Adipose tissue (tissue), 3 donors: ENCODE measurements around the gene KCNJ4. TPM values are rescaled to one million over a fixed set of nuclear protein-coding genes. Genes with fewer than 3 reads are reported as not detected.
"Not testable (repeated sequence)": the region's sequence is repeated elsewhere in the genome, so short reads cannot be mapped to it uniquely, and the experiment has no call there.

Experiments
- H3K27ac ChIP-seq: one replicate; pipeline ENCODE4 v1.5.1; 2013; ENCODE audit warnings: low read depth, low read length
- WGBS, 3 donors: extraction: QIAGEN DNeasy Blood & Tissue Kit; methylation state at CpG; one replicate each; pipeline ENCODE4 v1.1.7; 2013; 5-methylcytosine and 5-hydroxymethylcytosine counted together
- polyA plus RNA-seq, 3 donors: library from polyadenylated mRNA; stranded (reverse); fragments of 200-250 nt; gene quantifications; one replicate each; pipeline ENCODE4 v1.2.3, GENCODE V29; 2013
- donor health status: healthy with polysubstance abuse.
- donor health status: Bipolar disorder and iron deficiency.
- donor health status: healthy.

KCNJ4 gene
- polyA plus RNA-seq, 3 donors = not detected

- WGBS, 3 donors = 34 to 74% (median 43%) methylated on average over 4 of the region's 4 CpGs
- no peak overlapping the region for H3K27ac ChIP-seq
Measured at GRCh38 chr22:38406617-38407016, 48.4 kb downstream of the KCNJ4 start.

- no peak overlapping the region for H3K27ac ChIP-seq
- 89 to 96% (median 95%) methylated on average over 6 of the region's 6 CpGs for WGBS, 3 donors
Measured at GRCh38 chr22:38404419-38404818, 50.6 kb downstream of the KCNJ4 start.

GRCh38 chr22:38403812-38404211 lies 51.2 kb downstream of the KCNJ4 start:
- WGBS, 3 donors = 79 to 86% (median 81%) methylated on average over 8 of the region's 8 CpGs
- H3K27ac ChIP-seq = no peak overlapping the region

DNA sequence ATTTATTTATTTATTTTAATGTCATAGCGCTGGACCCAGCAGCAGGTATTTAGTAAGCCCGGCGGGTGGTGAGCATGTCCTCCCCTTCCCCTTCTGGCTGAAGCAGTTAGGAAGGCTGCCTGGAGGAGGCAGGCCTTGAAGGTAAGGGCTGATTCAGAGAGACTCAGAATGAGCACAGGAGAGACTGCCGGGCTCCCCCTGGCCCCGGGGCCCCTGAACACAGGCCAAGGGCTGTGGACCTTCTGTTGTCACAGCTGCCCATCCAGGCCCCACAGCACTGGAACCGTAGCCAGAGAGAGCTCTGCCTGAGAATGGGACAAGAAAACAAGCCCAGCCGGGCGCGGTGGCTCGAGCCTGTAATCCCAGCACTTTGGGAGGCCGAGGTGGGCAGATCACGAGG lies 52.8 kb downstream of the KCNJ4 start:
- WGBS, 3 donors = 82 to 90% (median 86%) methylated on average over 12 of the region's 12 CpGs
- no peak overlapping the region for H3K27ac ChIP-seq

- no peak overlapping the region for H3K27ac ChIP-seq
- 87 to 91% (median 89%) methylated on average over 9 of the region's 9 CpGs for WGBS, 3 donors
Measured at GRCh38 chr22:38401336-38402084, 53.5 kb downstream of the KCNJ4 start.

- H3K27ac ChIP-seq = not testable (repeated sequence)
- WGBS, 3 donors = 17 to 57% (median 49%) methylated on average over 1 of the region's 2 CpGs
Measured at GRCh38 chr22:38400256-38400655, 54.7 kb downstream of the KCNJ4 start.

- no peak overlapping the region for H3K27ac ChIP-seq
- WGBS, 3 donors = 0 to 1% (median 0%) methylated on average over 48 to 95 of the region's 102 CpGs
Measured at GRCh38 chr22:38398609-38399461, 56.2 kb downstream of the KCNJ4 start.

- WGBS, 3 donors = 1 to 3% (median 1%) methylated on average over 11 to 48 of the region's 48 CpGs
- not testable (repeated sequence) for H3K27ac ChIP-seq
Measured at GRCh38 chr22:38398181-38398608, 56.8 kb downstream of the KCNJ4 start.

DNA sequence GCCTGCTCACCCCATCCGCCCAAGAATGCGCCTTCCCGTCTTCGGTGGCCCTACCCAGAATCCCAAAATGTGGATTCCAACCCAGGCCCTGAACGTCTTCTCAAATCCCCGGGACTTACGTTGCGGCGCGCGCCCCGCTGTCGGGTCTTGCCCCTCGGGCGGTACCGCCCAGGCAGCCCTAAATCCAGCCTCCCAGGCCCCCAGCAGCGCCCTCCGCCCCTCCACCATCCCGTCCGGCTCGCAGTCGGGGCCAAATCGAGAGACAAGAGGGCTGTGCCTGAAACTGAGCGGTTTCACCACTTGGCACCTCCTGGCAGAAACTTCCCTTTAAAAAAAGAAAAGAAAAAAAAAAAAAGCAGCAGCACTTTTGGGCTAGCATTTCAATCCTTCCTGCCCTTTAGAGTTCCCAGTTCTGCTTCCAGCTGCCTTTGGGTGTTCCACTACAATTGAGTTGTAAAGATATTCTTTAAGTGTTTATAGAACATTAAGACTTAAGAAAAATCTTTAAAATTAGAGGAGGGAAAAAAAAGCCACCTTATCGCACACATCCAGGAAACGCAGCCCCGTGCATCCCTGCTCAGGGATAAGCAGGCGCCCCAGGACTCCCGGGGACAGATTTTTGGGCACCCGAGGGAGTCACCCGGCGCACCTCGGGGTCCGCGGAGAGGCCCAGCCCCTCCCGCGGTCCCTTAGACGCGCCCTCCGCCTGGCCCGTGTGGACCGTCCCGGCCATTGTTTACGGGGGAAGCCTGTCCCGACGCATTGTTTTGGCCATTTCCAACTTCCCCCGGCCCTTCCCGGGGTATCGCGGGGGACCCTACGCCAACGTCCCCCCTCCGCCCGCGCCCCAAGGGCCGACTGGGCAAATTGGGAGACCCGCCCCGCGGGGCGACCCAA lies 57.6 kb downstream of the KCNJ4 start:
- WGBS, 3 donors = 2 to 5% (median 4%) methylated on average over 55 to 60 of the region's 60 CpGs
- H3K27ac ChIP-seq = no peak overlapping the region

- WGBS, 3 donors = 83 to 85% (median 85%) methylated on average over 12 of the region's 12 CpGs
- not testable (repeated sequence) for H3K27ac ChIP-seq
Measured at GRCh38 chr22:38396440-38397069, 58.4 kb downstream of the KCNJ4 start.

DNA sequence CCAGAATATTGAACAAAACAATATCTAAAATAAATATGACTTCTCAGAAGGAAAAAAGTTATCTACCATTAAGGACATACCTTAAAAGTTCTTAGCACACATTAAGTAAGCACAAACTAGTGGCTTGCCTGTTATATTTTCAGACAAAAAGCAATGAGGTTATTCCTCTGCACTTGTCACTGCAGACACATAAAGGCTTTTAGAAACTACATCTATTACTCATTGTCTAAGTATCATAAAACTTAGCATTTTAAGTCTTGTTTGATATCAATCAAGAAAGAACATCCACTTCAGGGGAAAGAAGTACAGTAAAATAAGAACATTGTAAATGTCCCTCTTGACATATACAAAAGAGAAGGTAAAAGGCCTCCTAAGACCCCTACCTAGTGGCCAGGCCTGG lies 59.1 kb downstream of the KCNJ4 start:
- H3K27ac ChIP-seq = not testable (repeated sequence)

GRCh38 chr22:38394929-38395624 lies 59.9 kb downstream of the KCNJ4 start:
- WGBS, 3 donors = 22 to 48% (median 39%) methylated on average over 6 of the region's 6 CpGs
- not testable (repeated sequence) for H3K27ac ChIP-seq

DNA sequence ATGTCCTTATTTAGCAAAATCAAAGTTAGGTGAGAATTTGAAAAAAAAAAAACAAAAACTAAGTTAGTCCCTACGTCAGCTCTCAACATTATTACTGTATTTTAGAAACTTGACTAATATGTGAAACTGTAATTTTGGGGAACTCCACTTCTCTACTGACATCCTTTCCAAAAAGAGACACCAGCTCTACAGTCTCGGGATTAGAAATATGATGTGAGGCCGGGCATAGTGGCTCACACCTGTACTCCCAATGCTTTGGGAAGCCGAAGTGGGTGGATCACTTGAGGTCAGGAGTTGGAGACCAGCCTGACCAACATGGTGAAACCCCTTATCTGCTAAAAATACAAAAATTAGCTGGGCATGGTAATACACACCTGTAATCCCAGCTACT lies 65.6 kb downstream of the KCNJ4 start:
- WGBS, 3 donors = 78 to 80% (median 79%) methylated on average over 4 of the region's 4 CpGs
- H3K27ac ChIP-seq = not testable (repeated sequence)

DNA sequence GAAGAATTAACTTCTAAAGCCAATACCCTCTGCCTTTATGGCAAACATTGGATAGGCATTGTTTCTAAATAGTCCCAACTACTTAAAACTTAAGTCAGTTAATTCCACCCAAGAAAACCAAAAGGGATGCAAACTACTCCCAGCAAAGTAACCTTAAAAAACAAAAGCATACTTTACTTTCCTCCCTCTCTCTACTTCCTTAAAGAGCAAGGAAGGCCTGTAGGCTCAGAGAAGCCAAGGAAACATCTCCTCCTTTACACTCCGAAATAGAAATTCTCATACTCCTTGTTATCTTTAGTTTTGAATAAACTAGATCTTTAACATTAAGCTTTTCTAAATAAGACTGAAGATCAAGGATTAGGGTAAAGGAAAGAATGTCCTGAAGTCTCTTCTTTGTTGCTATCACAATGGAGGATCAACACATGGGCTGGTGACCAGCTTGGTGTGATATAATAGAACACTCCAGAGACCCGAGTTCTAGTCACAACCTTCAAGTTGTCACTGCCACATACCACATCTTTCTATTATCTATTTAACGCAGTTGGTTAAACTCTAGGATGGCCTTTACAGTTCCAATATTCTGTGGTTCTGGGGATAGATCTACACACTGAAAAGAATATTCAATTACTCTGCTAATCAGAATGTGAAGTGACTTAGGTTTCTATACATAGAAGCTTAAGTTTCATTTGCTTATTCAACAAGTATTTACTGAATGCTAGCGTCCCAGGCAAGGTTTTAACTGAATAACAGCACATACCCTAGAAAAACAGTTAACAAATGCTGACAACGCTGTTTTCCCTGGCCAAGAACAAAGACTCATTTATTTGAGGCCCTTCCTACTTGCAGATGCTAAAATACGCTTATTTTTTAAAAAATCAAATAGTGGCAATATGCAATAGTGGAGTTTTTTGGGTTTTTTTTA lies 66.2 kb downstream of the KCNJ4 start:
- 75 to 77% (median 76%) methylated on average over 6 of the region's 6 CpGs for WGBS, 3 donors
- not testable (repeated sequence) for H3K27ac ChIP-seq

GRCh38 chr22:38386918-38387317 lies 68.1 kb downstream of the KCNJ4 start:
- WGBS, 3 donors = 58 to 68% (median 63%) methylated on average over 5 of the region's 5 CpGs

GRCh38 chr22:38383417-38383816 lies 71.6 kb downstream of the KCNJ4 start:
- WGBS, 3 donors = 77 to 87% (median 83%) methylated on average over 2 of the region's 2 CpGs
- H3K27ac ChIP-seq = no peak overlapping the region

More at GRCh38 chr22:38386918-38387317, 68.1 kb downstream of the KCNJ4 start:
- not testable (repeated sequence) for H3K27ac ChIP-seq

GRCh38 chr22:38381371-38381770 lies 73.6 kb downstream of the KCNJ4 start:
- not testable (repeated sequence) for H3K27ac ChIP-seq
- 59 to 69% (median 65%) methylated on average over 3 of the region's 3 CpGs for WGBS, 3 donors
